Kidney capillary endothelial cell (primary cell): ENCODE data around the gene NCAPG.

Experiments
- DNase-seq: peaks from one replicate; pipeline ENCODE4 v3.0.0-alpha.2; 2018; ENCODE audit warnings: low spot score

The NCAPG gene

DNA sequence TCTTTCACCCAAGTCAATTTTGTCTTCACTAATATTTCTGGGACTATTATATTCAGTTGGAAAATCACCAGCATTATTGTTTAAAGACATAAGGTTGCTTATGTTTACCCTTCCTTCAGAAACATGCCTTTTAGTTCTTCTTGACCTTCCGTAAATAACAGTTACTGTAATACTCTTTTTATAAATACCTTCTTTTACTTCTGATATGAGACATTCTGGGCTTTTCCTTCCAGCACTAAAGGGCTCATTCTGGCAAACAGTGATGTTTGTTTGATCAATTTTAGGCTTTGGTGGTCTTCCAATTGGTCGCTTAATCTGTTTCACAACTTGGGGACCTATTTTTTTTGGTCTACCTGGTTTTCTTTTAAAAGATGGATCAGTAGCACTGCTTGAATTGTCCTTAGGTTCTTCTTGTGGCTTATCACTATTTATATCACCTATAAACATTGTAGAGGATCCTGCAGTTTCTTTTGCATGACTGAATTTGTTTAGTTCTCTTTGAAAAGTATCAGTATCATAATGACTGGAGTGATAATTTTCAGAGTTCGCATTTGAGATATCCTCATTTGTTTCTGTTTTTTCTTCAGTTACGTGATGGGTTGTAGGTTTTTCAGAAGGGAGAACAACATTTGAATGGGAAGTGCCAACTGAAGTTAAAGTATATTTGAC, 64.8 kb downstream of the NCAPG start:
- DNase-seq, result no peak

DNA sequence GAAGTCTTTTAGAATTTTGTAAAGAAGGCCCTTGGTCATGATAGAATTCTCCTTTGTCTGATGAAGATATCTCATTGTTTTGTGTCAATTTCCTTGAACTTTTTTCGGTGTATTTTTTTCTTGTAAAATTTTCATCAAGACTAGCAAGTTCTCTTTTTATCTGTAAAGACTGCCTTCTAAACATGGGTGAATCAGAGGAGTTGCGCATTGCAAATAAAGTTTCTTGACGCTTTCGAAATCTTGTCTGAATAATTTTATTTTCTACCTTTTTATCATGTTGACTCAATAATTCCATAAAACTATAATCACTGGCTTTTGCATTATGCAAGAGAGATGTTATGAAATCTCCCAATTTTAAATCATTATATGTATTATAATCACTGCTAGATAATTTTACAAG, 66.2 kb downstream of the NCAPG start:
- no peak for DNase-seq

DNA sequence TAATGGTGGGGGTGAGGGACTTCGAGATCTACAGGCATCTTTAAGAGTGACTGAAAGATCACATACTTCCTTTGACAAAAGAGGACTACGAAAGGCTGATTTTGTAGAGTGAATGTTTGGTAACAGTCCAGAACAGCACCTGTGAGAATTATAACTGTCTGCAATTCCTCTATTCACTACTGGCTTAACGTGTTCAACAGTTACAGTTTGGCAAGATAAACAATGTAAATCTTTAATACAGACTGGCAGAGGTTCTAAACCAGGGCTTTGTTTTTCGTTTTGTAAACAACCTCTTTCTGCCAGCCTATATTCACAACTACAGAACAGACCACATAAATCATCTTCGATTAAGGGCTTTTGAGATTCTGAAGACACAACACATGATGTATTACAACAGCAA, 66.9 kb downstream of the NCAPG start:
- no peak for DNase-seq

DNA sequence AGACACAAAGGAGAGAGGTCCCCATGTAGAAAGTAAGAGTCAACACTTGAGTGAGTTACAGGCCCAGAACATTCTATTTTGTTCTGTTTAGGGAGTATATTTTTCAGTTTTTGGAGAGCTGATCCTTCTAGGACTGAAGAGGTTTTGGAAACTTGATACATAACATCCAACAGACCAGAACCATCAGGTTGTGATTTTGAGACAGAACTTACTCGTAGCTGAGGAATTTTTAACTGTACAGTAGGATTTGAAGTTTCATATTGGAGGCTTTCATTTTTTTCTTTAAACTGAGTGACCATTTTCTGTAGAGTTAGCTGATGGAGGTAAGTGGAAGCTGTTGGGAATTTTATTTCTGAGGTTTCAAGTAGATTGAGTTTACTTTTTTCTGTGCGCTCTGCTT, 73.3 kb downstream of the NCAPG start:
- DNase-seq, result no peak

DNA sequence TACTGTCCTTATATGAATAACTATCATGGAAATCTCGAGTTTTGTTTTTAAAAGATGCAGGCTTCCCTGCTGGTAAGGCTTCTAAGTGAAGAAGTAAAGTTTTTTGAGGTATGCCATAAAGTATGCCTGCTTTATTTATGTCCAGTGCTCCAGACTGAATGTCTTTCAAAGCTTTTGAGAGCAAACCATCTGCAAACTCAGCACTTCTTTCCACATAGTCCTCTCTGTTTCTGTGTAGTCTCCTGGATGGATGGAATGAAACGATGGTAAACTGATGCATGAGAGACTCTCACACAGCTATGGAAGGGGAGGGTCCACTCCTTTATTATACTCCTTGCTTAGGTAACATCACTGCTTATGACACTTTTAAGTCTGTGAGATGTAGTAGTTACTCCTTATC, 73.7 kb downstream of the NCAPG start:
- no peak for DNase-seq

DNA sequence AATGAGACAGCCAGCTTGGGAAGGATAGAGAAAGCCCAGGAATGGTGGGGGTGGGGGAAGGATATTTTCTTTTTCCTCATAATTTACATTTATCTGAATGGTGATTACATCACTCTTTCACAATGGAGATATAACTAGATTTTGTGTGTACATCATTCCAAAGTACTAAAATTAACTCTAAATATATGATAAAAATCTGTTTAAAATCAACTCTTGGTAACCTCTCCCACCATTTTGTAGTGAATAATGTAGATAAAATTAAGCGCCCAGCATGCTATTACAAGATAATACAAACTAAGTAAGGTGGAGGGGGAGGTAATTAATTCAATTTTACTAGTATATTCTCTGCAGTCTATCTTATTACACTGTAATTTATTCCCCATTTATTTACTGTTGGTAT, 78.9 kb downstream of the NCAPG start:
- DNase-seq, result no peak

DNA sequence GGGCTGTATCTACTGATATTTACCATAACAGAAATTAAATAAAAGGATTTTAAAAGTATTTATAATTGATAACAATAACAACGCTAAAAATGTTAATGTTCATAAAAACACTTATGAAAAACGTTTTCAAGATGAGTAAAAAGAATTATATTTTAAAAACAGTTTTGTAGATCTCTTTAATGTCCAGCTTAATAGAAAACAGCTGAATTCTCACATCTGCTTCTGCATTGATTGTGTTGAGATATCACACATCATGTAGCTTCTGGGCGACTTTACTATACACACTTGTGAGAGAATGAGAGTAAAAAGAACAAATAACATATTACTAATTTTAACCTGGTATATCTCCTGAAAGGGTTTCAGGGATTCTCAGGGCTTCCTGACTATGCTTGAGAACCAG, 83.6 kb downstream of the NCAPG start:
- DNase-seq, result no peak
